H9 (cell line): ENCODE measurements around the gene HEXIM1. TPM values are rescaled to one million over a fixed set of nuclear protein-coding genes. Genes with fewer than 3 reads are reported as not detected.

Source experiments
- DNase-seq: peaks from one replicate; pipeline ENCODE4 v3.0.0-alpha.2; 2017
- H2AFZ ChIP-seq: one replicate; pipeline ENCODE4 v1.6.1; 2013; ENCODE audit warnings: mild to moderate bottlenecking, low read length, control low read depth, moderate library complexity
- H2AK5ac ChIP-seq: 2 replicates; pipeline ENCODE4 v1.6.1; 2013; ENCODE audit warnings: low read length, control low read depth, mixed read lengths; ENCODE audit not compliant: insufficient read length
- H2BK120ac ChIP-seq: one replicate; pipeline ENCODE4 v1.6.1; 2013; ENCODE audit warnings: low read depth, mild to moderate bottlenecking, low read length, control low read depth, inconsistent platforms; ENCODE audit not compliant: poor library complexity, severe bottlenecking
- H2BK12ac ChIP-seq: 2 replicates; pipeline ENCODE4 v1.6.1; 2013; ENCODE audit warnings: low read length, control low read depth, mixed read lengths, low read depth; ENCODE audit not compliant: insufficient read length
- H2BK15ac ChIP-seq: 2 replicates; pipeline ENCODE4 v1.6.1; 2013; ENCODE audit warnings: low read depth, low read length, control low read depth
- H2BK20ac ChIP-seq: one replicate; pipeline ENCODE4 v1.6.1; 2013; ENCODE audit warnings: low read depth, mild to moderate bottlenecking, low read length, control low read depth, inconsistent platforms; ENCODE audit not compliant: poor library complexity, severe bottlenecking
- H2BK5ac ChIP-seq: 2 replicates; pipeline ENCODE4 v1.6.1; 2013; ENCODE audit warnings: low read length, control low read depth, mixed read lengths; ENCODE audit not compliant: insufficient read length
- H3K14ac ChIP-seq: 2 replicates; pipeline ENCODE4 v1.6.1; 2013; ENCODE audit warnings: low read length, control low read depth; ENCODE audit not compliant: insufficient read depth
- H3K18ac ChIP-seq: 2 replicates; pipeline ENCODE4 v1.6.1; 2013; ENCODE audit warnings: low read depth, mild to moderate bottlenecking, mixed read lengths, low read length, control low read depth; ENCODE audit not compliant: insufficient read length
- H3K23ac ChIP-seq: 2 replicates; pipeline ENCODE4 v1.6.1; 2013; ENCODE audit warnings: low read length, control low read depth, mixed read lengths, low read depth; ENCODE audit not compliant: insufficient read length
- H3K23me2 ChIP-seq: 2 replicates; pipeline ENCODE4 v1.6.1; 2013; ENCODE audit warnings: low read depth, mild to moderate bottlenecking, mixed read lengths, low read length, control low read depth; ENCODE audit not compliant: insufficient read length, poor library complexity, severe bottlenecking
- H3K27ac ChIP-seq: 2 replicates; pipeline ENCODE4 v1.5.1; 2013; ENCODE audit warnings: low read length, control low read depth, mixed read lengths, low read depth; ENCODE audit not compliant: insufficient read length
- H3K27me3 ChIP-seq: 2 replicates; pipeline ENCODE4 v1.6.1; 2013; ENCODE audit warnings: low read length, control low read depth, inconsistent platforms; ENCODE audit not compliant: insufficient read depth
- H3K4ac ChIP-seq: 2 replicates; pipeline ENCODE4 v1.6.1; 2013; ENCODE audit warnings: low read depth, mild to moderate bottlenecking, control low read depth, inconsistent platforms, low read length, moderate library complexity
- H3K4me1 ChIP-seq: 2 replicates; pipeline ENCODE4 v1.6.1; 2013; ENCODE audit warnings: low read length, control low read depth, inconsistent platforms; ENCODE audit not compliant: insufficient read depth
- H3K4me2 ChIP-seq: 2 replicates; pipeline ENCODE4 v1.6.1; 2013; ENCODE audit warnings: low read length, control low read depth, mixed read lengths; ENCODE audit not compliant: insufficient read length, insufficient read depth
- H3K56ac ChIP-seq: 2 replicates; pipeline ENCODE4 v1.6.1; 2013; ENCODE audit warnings: low read depth, mild to moderate bottlenecking, mixed read lengths, low read length, control low read depth; ENCODE audit not compliant: insufficient read length
- H3K79me1 ChIP-seq: 2 replicates; pipeline ENCODE4 v1.6.1; 2013; ENCODE audit warnings: low read depth, mild to moderate bottlenecking, moderate library complexity, low read length, control low read depth, inconsistent platforms; ENCODE audit not compliant: insufficient read depth, poor library complexity, severe bottlenecking
- H3K79me2 ChIP-seq: 2 replicates; pipeline ENCODE4 v1.6.1; 2013; ENCODE audit warnings: low read length, control low read depth, inconsistent platforms; ENCODE audit not compliant: insufficient read depth
- H3K9ac ChIP-seq: 2 replicates; pipeline ENCODE4 v1.6.1; 2013; ENCODE audit warnings: low read length, control low read depth, mixed read lengths; ENCODE audit not compliant: insufficient read length; ENCODE audit errors: extremely low read depth
- H3K9me3 ChIP-seq: one replicate; pipeline ENCODE4 v1.6.1; 2013; ENCODE audit warnings: low read depth, low read length, inconsistent platforms; ENCODE audit not compliant: control insufficient read depth
- H3T11ph ChIP-seq: one replicate; pipeline ENCODE4 v1.6.1; 2013; ENCODE audit warnings: mild to moderate bottlenecking, low read length, control low read depth, inconsistent platforms
- H4K20me1 ChIP-seq: one replicate; pipeline ENCODE4 v1.6.1; 2013; ENCODE audit not compliant: control insufficient read depth, insufficient read length, insufficient read depth
- H4K5ac ChIP-seq: 2 replicates; pipeline ENCODE4 v1.6.1; 2013; ENCODE audit warnings: low read depth, mild to moderate bottlenecking, mixed read lengths, low read length, control low read depth; ENCODE audit not compliant: insufficient read length
- H4K8ac ChIP-seq: replicated peaks from 2 replicates; pipeline ENCODE4 v1.6.1; 2013; ENCODE audit warnings: low read length, control low read depth, mixed read lengths, low read depth; ENCODE audit not compliant: insufficient read length
- H4K91ac ChIP-seq: 2 replicates; pipeline ENCODE4 v1.6.1; 2013; ENCODE audit warnings: low read depth, mild to moderate bottlenecking, moderate library complexity, mixed read lengths, low read length, control low read depth; ENCODE audit not compliant: insufficient read length
- H3K27ac Mint-ChIP-seq, 3 experiments: 2 replicates in 2 of 3; 3 replicates in 1 of 3; pipeline ENCODE4 v1.8.0; 2020 to 2021; ENCODE audit warnings: mixed read lengths in 3 of 3, mild to moderate bottlenecking in 1 of 3, moderate library complexity in 1 of 3
- H3K27me3 Mint-ChIP-seq: 2 replicates; pipeline ENCODE4 v1.8.0; 2021; ENCODE audit warnings: low read depth, mild to moderate bottlenecking, moderate library complexity, mixed read lengths
- H3K36me3 Mint-ChIP-seq, 3 experiments: 2 replicates in 2 of 3; 3 replicates in 1 of 3; pipeline ENCODE4 v1.8.0; 2020 to 2021; ENCODE audit warnings: low read depth in 3 of 3, mixed read lengths in 3 of 3; ENCODE audit not compliant: insufficient read depth in 1 of 3
- H3K4me1 Mint-ChIP-seq, 2 experiments: 2 replicates each; pipeline ENCODE4 v1.8.0; 2020; ENCODE audit warnings: mixed read lengths in 2 of 2
- H3K4me3 Mint-ChIP-seq, 2 experiments: 2 replicates in 1 of 2; 3 replicates in 1 of 2; pipeline ENCODE4 v1.8.0; 2020 to 2021; ENCODE audit warnings: mild to moderate bottlenecking in 2 of 2, mixed read lengths in 2 of 2, moderate library complexity in 1 of 2
- H3K9me3 Mint-ChIP-seq, 2 experiments: 2 replicates in 1 of 2; 3 replicates in 1 of 2; pipeline ENCODE4 v1.8.0; 2020; ENCODE audit warnings: mild to moderate bottlenecking in 2 of 2, mixed read lengths in 2 of 2, moderate library complexity in 1 of 2
- WGBS: extraction: QIAGEN DNeasy Blood & Tissue Kit; methylation state at CpG from one replicate; pipeline ENCODE4 v1.1.7; 2013; ENCODE audit warnings: missing lambda C conversion rate, low lambda C conversion rate, mixed read lengths; ENCODE audit not compliant: insufficient read length; ENCODE audit errors: extremely low coverage; 5-methylcytosine and 5-hydroxymethylcytosine counted together
- total RNA-seq: library from RNA; stranded (reverse); gene quantifications from 2 replicates; pipeline ENCODE4 v1.2.1, GENCODE V29; 2021
- TF ChIP-seq, protein P1 (sequence below): fragments of 200-600 bp; sonication (generic); conservative IDR thresholded peaks from 3 replicates; pipeline ENCODE4 v1.8.0; 2021; ENCODE audit warnings: antibody characterized with exemption, mild to moderate bottlenecking

Gene HEXIM1
- total RNA-seq, 1 experiment from 2014 or later = 32.4 TPM

DNA sequence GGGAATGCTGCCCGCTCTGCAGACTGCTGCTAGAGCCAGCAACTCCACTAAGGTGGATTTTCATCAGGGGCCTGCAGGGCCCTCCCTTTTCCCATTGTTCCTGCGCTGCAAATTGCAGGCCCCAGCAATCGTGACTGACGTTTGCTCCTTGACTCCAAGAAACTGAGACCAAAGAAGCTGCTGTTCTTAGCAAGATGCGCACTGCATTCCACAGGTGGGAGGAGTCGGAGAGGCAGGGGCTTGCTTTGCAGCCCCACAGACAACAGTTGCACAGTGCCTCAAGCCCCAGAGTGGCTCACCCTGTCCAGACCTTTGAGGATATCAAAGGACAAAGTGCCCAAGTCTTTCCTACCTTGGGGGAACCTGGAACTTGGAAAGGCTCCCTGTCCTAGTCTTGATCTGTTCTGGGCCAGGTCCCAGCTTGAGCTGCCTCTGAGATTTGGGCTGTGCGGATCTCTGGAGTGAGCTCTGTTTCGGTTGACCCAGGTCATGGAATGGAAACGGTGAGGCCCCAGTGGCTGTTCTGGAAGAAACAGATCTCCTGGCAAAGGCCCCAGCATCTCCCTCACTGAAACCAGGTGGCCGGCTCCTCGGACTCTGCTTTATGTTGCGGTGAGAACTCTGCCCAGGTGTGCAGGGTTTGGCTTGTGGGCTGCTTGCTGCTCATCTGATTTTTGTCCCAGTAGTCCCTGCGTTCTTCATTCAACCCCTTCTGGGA is 40.8 kb upstream of the HEXIM1 start:
- no CpG with 5 or more reads among the region's 13 CpGs for WGBS
- H3K4me1 ChIP-seq = no peaks in the 10 kb centered on the region
- no peak overlapping the region for H3K9ac ChIP-seq
- H2BK5ac ChIP-seq = no peak overlapping the region
- no peak overlapping the region for H3K27ac ChIP-seq
- H3K23me2 ChIP-seq = no peaks in the 10 kb centered on the region
- no peak overlapping the region for H4K91ac ChIP-seq
- no peaks in the 10 kb centered on the region for H3K79me1 ChIP-seq
- no peak overlapping the region for H3K23ac ChIP-seq
- H3K9me3 Mint-ChIP-seq = no peaks in the 10 kb centered on the region
- H4K5ac ChIP-seq = no peak overlapping the region
- no peaks in the 10 kb centered on the region for H4K20me1 ChIP-seq
- no peak for DNase-seq
- no peak overlapping the region for H3K14ac ChIP-seq
- no peak overlapping the region for H3K56ac ChIP-seq
- no peak overlapping the region for H3K18ac ChIP-seq
- H3T11ph ChIP-seq = no peak overlapping the region
- TF ChIP-seq, protein P1, sequence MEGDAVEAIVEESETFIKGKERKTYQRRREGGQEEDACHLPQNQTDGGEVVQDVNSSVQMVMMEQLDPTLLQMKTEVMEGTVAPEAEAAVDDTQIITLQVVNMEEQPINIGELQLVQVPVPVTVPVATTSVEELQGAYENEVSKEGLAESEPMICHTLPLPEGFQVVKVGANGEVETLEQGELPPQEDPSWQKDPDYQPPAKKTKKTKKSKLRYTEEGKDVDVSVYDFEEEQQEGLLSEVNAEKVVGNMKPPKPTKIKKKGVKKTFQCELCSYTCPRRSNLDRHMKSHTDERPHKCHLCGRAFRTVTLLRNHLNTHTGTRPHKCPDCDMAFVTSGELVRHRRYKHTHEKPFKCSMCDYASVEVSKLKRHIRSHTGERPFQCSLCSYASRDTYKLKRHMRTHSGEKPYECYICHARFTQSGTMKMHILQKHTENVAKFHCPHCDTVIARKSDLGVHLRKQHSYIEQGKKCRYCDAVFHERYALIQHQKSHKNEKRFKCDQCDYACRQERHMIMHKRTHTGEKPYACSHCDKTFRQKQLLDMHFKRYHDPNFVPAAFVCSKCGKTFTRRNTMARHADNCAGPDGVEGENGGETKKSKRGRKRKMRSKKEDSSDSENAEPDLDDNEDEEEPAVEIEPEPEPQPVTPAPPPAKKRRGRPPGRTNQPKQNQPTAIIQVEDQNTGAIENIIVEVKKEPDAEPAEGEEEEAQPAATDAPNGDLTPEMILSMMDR = no peak
- H4K8ac ChIP-seq = no peak overlapping the region
- peaks cover 2% of the 10 kb centered on the region; the same call in 1 of the 2 replicates for H3K27me3 Mint-ChIP-seq
- no peak overlapping the region for H2BK15ac ChIP-seq
- H2BK12ac ChIP-seq = no peak overlapping the region
- H3K27me3 ChIP-seq = no peaks in the 10 kb centered on the region
- no peaks in the 10 kb centered on the region for H3K9me3 ChIP-seq
- no peak overlapping the region for H3K4me3 Mint-ChIP-seq
- no peak overlapping the region for H3K4ac ChIP-seq
- H2BK120ac ChIP-seq = no peak overlapping the region
- no peak overlapping the region for H2AK5ac ChIP-seq
- H3K4me2 ChIP-seq = no peak overlapping the region
- H2AFZ ChIP-seq = no peak overlapping the region
- no peaks in the 10 kb centered on the region for H3K79me2 ChIP-seq
- H3K27ac Mint-ChIP-seq = peak overlapping the region in 2 of 3 experiments; percentile 50 to 92; a peak in 2 of 7 replicates
- H3K36me3 Mint-ChIP-seq = peaks cover 12 to 66% (median 61%) of the 10 kb centered on the region in 3 experiments; a peak in 6 of 7 replicates
- H2BK20ac ChIP-seq = no peak overlapping the region
- H3K4me1 Mint-ChIP-seq = peaks cover 0 to 7% of the 10 kb centered on the region in 2 experiments; a peak in 2 of 4 replicates
